Stimulated activated CD8-positive, alpha-beta memory T cell treated with anti-CD3 and anti-CD28 coated beads, Interleukin-7, amount 100 ng/mL, for 24 hours (primary cell): ENCODE measurements around the gene CCDC93.
"Not testable (repeated sequence)": the region's sequence is repeated elsewhere in the genome, so short reads cannot be mapped to it uniquely, and the experiment has no call there.

Experiments used
- DNase-seq: peaks from one replicate; pipeline ENCODE4 v3.0.0-alpha.2; 2020; ENCODE audit warnings: low read depth

CCDC93 gene

DNA sequence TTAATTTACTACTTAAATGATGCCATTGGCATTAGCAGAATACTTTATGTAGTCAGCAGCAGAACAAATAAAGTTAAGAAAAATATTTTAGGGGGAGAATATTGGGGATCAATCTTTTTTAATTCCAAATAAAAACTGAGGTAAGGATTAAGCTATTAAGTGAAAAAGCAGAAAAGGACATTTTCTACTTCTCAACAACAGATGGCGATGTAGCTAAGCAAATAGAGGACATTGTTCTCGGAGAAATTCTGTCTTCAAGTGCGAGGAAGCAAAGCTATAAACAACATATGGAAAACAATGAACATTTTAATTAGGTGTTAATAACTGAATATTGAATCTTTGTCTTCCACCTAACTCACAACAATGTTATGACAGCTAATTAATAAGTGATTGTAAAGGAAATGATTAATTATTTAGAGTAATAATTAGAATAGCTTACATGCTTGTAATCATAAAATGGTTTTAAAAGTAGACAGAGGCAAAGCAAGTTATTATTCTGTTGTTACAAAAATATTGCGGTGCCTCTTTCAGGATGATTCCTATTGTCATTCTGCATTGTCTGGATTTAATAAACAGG is 32.9 kb upstream of the CCDC93 start:
- DNase-seq = no peak

GRCh38 chr2:118045286-118045685 is 31.4 kb upstream of the CCDC93 start:
- no peak for DNase-seq

GRCh38 chr2:118044854-118045253 is 31.0 kb upstream of the CCDC93 start:
- DNase-seq = no peak

DNA sequence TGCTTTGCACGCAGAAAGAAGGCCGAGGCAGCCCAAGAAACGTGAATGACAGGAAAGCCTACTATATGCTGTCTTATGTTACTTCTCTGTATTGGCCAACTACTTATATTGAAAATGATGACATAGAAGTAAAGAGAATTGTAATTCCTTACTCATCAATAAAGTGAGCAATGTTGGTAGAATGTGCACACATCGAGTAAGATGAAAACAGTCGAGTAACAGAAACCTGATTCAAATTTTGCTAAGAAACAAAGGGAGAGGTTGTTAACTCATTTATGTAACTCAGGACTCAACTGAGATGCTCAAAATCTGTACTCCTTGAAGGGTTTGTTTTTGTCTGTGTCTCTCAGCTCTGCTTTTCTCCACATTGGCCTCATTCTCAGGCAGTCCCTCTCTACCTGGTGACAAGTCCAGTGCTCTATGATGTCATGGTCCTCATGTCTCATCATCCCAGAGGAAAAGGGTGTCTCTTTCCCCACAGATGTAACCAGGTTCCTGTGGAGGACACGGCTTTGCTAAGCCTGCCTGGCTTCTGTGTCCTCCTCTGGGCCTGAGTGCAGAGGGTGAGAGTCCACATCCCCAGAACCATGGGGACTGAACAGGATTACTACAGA is 30.3 kb upstream of the CCDC93 start:
- DNase-seq = no peak

- no peak for DNase-seq
Measured at GRCh38 chr2:118040891-118041290, 27.0 kb upstream of the CCDC93 start.

- DNase-seq = no peak
Measured at GRCh38 chr2:118032169-118033013, 18.5 kb upstream of the CCDC93 start.

DNA sequence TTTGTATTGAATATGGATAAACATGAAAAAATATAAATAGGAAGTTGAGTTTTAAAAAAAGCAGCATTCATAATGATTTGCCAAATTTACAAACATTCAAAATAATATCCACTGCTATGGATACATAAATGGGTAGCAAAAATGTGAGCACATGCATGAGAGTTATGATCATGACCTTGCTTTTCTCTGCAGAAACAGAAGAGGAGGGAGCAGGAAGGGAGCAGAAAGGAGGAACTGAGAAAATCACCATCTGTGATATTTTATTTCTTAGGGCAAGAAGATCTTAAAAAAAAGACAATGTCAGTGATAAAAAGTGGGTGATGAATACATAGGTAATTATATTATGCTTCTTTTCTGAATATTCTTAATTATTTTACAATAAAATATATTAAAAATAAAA is 17.7 kb upstream of the CCDC93 start:
- DNase-seq = no peak

- DNase-seq = no peak
Measured at GRCh38 chr2:118029025-118029424, 15.2 kb upstream of the CCDC93 start.

- DNase-seq = no peak
Measured at GRCh38 chr2:118021356-118021755, 7.5 kb upstream of the CCDC93 start.

- DNase-seq = no peak
Measured at GRCh38 chr2:118019821-118020220, 6.0 kb upstream of the CCDC93 start.

- no peak for DNase-seq
Measured at GRCh38 chr2:118016911-118017310, 3.0 kb upstream of the CCDC93 start.

DNA sequence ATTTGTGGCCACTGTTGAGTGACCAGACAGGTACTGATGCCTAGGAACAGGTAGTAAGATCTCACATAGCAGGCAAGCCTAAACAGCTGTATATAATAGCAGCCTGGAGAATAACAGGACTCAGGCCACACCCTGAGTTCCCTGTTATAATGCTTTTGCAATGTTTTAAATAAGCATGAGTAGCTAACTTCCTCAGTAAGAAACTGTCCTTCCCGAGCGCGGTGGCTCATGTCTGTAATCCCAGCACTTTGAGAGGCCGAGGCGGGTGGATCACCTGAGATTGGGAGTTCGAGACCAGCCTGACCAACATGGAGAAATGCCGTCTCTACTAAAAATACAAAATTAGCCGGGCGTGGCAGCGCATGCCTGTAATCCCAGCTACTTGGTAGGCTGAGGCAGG is 1.9 kb upstream of the CCDC93 start:
- DNase-seq = not testable (repeated sequence)

GRCh38 chr2:118014492-118014824 is 588 bp upstream of the CCDC93 start:
- DNase-seq = no peak

DNA sequence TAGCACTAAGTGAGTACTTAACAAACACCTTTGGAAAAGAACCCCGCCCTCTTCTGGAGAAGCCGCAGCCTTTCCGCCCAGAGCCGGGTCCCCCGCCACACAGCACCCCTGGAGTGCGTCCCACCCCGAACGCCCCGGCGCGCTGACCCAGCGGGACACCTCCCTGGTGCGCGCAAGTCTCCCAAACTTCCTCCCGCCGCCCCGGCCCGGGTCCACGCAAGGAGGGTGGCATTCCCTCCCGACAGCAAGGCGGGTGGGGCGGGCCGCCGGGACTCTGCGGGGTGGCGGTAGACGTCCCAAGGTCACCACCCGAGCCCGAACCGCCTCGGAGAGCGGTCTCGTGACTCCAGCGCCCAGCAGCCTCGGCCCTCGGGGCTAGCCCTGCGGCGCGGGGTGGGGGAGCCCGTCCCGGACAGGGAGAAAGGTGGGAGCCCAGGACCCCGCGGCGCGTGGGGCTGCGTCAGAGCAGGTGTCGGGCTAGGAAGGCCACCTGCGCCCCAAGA is 598 bp downstream of the CCDC93 start:
- DNase-seq = peak; percentile 5

DNA sequence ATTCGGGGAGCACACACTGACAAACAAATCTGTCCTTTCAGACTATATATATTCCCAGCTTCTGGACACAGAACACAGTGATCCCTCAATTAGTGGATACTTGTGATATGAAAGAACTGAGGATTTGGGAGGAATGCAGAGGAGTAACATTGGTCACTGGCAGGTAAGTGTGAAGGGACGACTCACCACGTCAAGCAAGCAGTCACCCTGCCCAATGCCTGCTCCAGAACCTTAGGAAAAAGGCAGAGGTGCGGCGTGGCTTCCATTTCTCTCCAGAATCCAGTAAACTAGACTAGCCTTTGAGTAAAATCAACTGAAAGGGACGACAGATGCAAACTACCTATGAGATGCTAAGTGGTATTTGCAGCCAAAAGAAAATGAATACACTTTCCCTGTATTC is 1.1 kb downstream of the CCDC93 start:
- no peak for DNase-seq

GRCh38 chr2:118010473-118010872 is 3.4 kb downstream of the CCDC93 start:
- DNase-seq = no peak

DNA sequence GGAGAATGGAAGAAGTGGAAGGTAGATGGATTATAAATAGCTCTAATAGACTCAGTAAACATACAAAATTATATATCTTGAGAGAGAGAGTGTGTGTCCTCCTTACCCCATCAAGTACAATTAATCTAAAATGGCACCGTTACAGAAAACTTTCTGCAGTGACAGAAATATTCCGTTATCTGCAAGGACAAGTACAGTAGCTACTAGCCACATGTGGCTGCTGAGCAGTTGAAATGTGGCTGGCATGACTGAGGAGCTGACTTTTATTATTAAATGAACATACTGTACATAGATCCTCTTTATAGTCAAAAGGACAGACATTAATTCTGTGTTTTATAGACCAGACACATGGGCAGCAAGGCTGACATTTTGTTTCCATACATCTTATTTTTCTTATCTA is 7.0 kb downstream of the CCDC93 start:
- DNase-seq = no peak

GRCh38 chr2:118006326-118006725 is 7.5 kb downstream of the CCDC93 start:
- DNase-seq = no peak

GRCh38 chr2:118003396-118003824 is 10.5 kb downstream of the CCDC93 start:
- no peak for DNase-seq

- DNase-seq = no peak
Measured at GRCh38 chr2:118000041-118000440, 13.8 kb downstream of the CCDC93 start.

DNA sequence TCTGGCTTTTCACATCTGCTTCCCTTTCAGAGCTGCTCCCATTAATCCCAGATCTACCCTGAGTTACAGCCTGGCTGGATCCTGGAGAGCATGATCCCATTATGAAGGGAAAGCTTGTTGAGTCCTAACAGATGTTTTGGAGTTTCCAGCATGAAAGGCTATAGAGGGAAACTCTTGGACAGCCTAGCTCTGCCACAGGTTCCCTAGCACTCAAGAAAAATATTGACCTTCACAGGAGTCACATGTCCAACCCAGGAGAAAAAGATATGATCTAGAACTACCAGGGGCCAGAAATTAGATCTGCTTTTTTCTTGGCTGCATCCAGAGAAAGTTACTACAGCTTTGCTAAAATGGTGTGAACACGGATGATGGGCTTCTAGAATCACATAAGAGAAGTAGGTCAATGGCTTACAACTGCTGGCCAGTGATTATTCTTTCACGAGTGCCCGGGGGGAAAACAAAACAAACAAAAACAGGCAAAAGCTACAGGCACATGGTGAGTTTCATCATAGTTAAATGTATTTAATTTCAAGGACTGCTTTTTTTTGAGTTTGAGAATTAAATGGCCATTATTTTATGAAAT is 15.9 kb downstream of the CCDC93 start:
- no peak for DNase-seq

DNA sequence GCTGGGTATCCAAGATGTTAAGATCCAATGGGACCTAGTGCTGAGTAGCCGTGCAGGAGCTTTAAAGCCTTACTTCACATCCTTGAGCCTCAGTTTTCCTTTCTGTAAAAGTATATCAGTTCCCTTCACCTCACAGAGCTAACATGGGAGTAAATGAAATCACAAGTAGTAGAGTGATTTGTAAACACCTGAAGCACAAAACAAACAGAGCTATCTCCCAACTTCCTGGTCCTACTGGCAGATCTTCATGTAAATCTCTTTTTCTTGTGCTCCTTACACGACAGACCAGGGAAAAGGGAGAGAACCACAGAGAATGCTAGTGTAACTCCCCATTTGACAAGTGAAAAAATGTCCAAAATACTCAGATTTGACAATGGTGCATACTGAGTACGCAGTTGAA is 17.3 kb downstream of the CCDC93 start:
- DNase-seq = no peak

GRCh38 chr2:117994729-117995128 is 19.1 kb downstream of the CCDC93 start:
- no peak for DNase-seq
